ENCODE results near the gene MLLT10. TPM values are rescaled to one million over a fixed set of nuclear protein-coding genes. Genes with fewer than 3 reads are reported as not detected.

MLLT10 gene
- total RNA-seq, 1 experiment from 2014 or later = 60.1 TPM

GRCh38 chr10:21490028-21490710, 43.9 kb upstream of the MLLT10 start:
- DNase-seq (ENCODE audit: low spot score) = no peak
- POLR2A ChIA-PET = interaction anchor here (0.6 kb wide), 1 partner anchor 160 kb away, joined by 6 read pairs; no protein-coding TSS in a partner anchor
- Mint-ChIP-seq H3K27me3 (ENCODE audit: low read depth) (peaks cover 4% of the 10 kb centered on the region), H3K9me3 (no peaks in the 10 kb centered on the region), H3K27ac (no peak overlapping the region), H3K4me3 (no peak overlapping the region), H3K4me1 (peaks cover 40% of the 10 kb centered on the region), H3K36me3 (0 out of 2 replicates have a peak, but pooled peaks cover 2% of the 10 kb centered on the region)
- ATAC-seq = no peak
- CTCF ChIA-PET = interaction anchor here (0.6 to 1.2 kb wide), 3 partner anchors 100 to 298 kb away, joined by 3 to 5 read pairs (median 3); no protein-coding TSS in a partner anchor
- TF ChIP-seq JAZF1 (CRISPR knock-in tag; IDR thresholded peaks at IDR 0.05) = no peak
- TF ChIP-seq NR1H2 (CRISPR knock-in tag; IDR thresholded peaks at IDR 0.05) = no peak
- TF ChIP-seq ATF3 (CRISPR knock-in tag; conservative IDR thresholded peaks at IDR 0.05) = no peak
- TF ChIP-seq CBFB (CRISPR knock-in tag; IDR thresholded peaks at IDR 0.05; ENCODE audit: low read depth) = no peak
- no peak for TF ChIP-seq OVOL2 (CRISPR knock-in tag; IDR thresholded peaks at IDR 0.05; ENCODE audit: borderline replicate concordance)
- TF ChIP-seq GTF2I (CRISPR knock-in tag; conservative IDR thresholded peaks at IDR 0.05) = no peak
- no peak for TF ChIP-seq ZNF121 (CRISPR knock-in tag; IDR thresholded peaks at IDR 0.05)
- TF ChIP-seq MLX (CRISPR knock-in tag; IDR thresholded peaks at IDR 0.05) = no peak
- no peak for TF ChIP-seq ZNF512 (CRISPR knock-in tag; IDR thresholded peaks at IDR 0.05; ENCODE audit: borderline replicate concordance)
- TF ChIP-seq ELF4 (CRISPR knock-in tag; IDR thresholded peaks at IDR 0.05; ENCODE audit: low read depth) = no peak
- TF ChIP-seq ATF6 (CRISPR knock-in tag; IDR thresholded peaks at IDR 0.05) = no peak
- TF ChIP-seq ZBTB21 (CRISPR knock-in tag; IDR thresholded peaks at IDR 0.05; ENCODE audit: borderline replicate concordance) = no peak
- TF ChIP-seq ATF1 (CRISPR knock-in tag; IDR thresholded peaks at IDR 0.05) = no peak
- TF ChIP-seq PREB (CRISPR knock-in tag; IDR thresholded peaks at IDR 0.05; ENCODE audit: borderline replicate concordance) = no peak
- TF ChIP-seq NFE2L1 (CRISPR knock-in tag; IDR thresholded peaks at IDR 0.05) = no peak

GRCh38 chr10:21490711-21491105, 43.3 kb upstream of the MLLT10 start:
- ChIA-PET CTCF (no interaction called here), POLR2A (interaction anchor here (0.6 kb wide), 2 partner anchors 28 to 161 kb away, joined by 3 to 6 read pairs; no protein-coding TSS in a partner anchor)
- 0 out of 2 replicates have a peak, but pooled peaks cover 2% of the 10 kb centered on the region for H3K36me3 Mint-ChIP-seq
- H3K4me3 Mint-ChIP-seq = no peak overlapping the region
- H3K27ac Mint-ChIP-seq = no peak overlapping the region
- ATAC-seq (no peak), DNase-seq (ENCODE audit: low spot score) (no peak)
- no peak for TF ChIP-seq ZNF671 (CRISPR knock-in tag; IDR thresholded peaks at IDR 0.05)
- no peak for TF ChIP-seq GTF2I (CRISPR knock-in tag; conservative IDR thresholded peaks at IDR 0.05)
- no peak for TF ChIP-seq ZNF532 (CRISPR knock-in tag; IDR thresholded peaks at IDR 0.05; ENCODE audit: borderline replicate concordance)
- TF ChIP-seq ZNF121 (CRISPR knock-in tag; IDR thresholded peaks at IDR 0.05) = no peak
- TF ChIP-seq ZBTB43 (CRISPR knock-in tag; IDR thresholded peaks at IDR 0.05) = no peak
- TF ChIP-seq RORB (CRISPR knock-in tag; IDR thresholded peaks at IDR 0.05) = no peak
- no peak for TF ChIP-seq FOXP1 (CRISPR knock-in tag; IDR thresholded peaks at IDR 0.05; ENCODE audit: borderline replicate concordance)
- peaks cover 7% of the 10 kb centered on the region for H3K27me3 Mint-ChIP-seq (ENCODE audit: low read depth)
- H3K9me3 Mint-ChIP-seq = no peaks in the 10 kb centered on the region
- peaks cover 44% of the 10 kb centered on the region for H3K4me1 Mint-ChIP-seq

All from WTC11 (cell line).